ENCODE measurements around the gene SLFN13.
"Not testable (repeated sequence)": the region's sequence is repeated elsewhere in the genome, so short reads cannot be mapped to it uniquely, and the experiment has no call there.

DNA sequence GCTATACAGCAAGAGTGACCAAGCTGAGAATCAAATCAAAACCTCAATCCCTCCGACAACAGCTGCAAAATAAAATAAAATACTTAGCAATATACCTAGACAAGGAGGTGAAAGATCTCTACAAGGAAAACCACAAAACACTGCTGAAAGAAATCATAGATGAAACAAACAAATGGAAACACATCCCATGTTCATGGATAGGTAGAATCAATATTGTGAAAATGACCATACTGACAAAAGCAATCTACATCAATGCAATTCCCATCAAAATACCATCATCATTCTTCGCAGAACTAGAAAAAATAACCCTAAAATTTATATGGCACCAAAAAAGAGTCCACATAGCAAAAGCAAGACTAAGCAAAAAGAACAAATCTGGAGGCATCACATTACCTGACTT, 33.9 kb downstream of the SLFN13 start:
- TF ChIP-seq, protein P1, sequence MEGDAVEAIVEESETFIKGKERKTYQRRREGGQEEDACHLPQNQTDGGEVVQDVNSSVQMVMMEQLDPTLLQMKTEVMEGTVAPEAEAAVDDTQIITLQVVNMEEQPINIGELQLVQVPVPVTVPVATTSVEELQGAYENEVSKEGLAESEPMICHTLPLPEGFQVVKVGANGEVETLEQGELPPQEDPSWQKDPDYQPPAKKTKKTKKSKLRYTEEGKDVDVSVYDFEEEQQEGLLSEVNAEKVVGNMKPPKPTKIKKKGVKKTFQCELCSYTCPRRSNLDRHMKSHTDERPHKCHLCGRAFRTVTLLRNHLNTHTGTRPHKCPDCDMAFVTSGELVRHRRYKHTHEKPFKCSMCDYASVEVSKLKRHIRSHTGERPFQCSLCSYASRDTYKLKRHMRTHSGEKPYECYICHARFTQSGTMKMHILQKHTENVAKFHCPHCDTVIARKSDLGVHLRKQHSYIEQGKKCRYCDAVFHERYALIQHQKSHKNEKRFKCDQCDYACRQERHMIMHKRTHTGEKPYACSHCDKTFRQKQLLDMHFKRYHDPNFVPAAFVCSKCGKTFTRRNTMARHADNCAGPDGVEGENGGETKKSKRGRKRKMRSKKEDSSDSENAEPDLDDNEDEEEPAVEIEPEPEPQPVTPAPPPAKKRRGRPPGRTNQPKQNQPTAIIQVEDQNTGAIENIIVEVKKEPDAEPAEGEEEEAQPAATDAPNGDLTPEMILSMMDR (conservative IDR thresholded peaks at IDR 0.05 in 1 of 2, IDR thresholded peaks at IDR 0.05 in 1 of 2; ENCODE audit: low read depth in 1 of 2, low read length in 2 of 2), result not testable (repeated sequence)
- TF ChIP-seq EZH2 (IDR thresholded peaks at IDR 0.05; ENCODE audit: low read length, missing control alignments), result not testable (repeated sequence)

Data from fibroblast of lung (primary cell).